Lower leg skin (tissue), 3 donors: ENCODE measurements around the gene PAK4.

Experiments
- CTCF ChIP-seq, 3 donors: fragments of 450-650 bp; IDR thresholded peaks; one replicate each; pipeline ENCODE4 v1.5.1; 2016; ENCODE audit warnings: antibody characterized with exemption in 3 of 3, mild to moderate bottlenecking in 3 of 3, moderate library complexity in 2 of 3
- POLR2A ChIP-seq, 2 donors: fragments of 450-650 bp; IDR thresholded peaks; one replicate each; pipeline ENCODE4 v1.6.1; 2016 to 2017; ENCODE audit warnings: antibody characterized with exemption in 2 of 2, mild to moderate bottlenecking in 1 of 2, moderate library complexity in 1 of 2

- no peak for TF ChIP-seq CTCF (IDR thresholded peaks at IDR 0.05)
- TF ChIP-seq POLR2A (IDR thresholded peaks at IDR 0.05), result no peak
These were observed 77.4 kb downstream of the PAK4 start for GRCh38 chr19:39202998-39203355.
